ENCODE data around the gene CD55. TPM values are rescaled to one million over a fixed set of nuclear protein-coding genes. Genes with fewer than 3 reads are reported as not detected.

The CD55 gene
- total and polyA plus RNA-seq, 2 of the 13 experiments (the other 11 are each of a cell fraction or from before 2014, with no cell fraction given), result 6.0 to 56.0 TPM

DNA sequence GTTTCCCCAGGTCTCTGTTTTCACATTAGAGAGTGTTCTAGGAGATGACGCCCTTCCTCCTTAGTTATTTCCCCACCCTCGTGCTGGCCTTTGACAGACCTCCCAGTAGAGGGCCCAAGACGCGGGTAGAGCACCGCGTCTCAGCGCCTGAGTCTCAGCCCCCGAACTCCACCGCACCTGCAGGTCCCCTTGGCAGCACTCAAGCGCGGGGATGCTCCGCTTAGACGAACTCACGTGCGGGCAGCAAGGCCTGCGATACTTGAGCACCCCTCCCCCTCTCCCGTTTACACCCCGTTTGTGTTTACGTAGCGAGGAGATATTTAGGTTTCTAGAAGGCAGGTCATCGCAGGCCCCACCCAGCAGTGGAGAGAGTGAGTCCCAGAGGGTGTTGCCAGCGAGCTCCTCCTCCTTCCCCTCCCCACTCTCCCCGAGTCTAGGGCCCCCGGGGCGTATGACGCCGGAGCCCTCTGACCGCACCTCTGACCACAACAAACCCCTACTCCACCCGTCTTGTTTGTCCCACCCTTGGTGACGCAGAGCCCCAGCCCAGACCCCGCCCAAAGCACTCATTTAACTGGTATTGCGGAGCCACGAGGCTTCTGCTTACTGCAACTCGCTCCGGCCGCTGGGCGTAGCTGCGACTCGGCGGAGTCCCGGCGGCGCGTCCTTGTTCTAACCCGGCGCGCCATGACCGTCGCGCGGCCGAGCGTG is at the start of gene CD55 (continued):
- TF ChIP-seq REL (CRISPR knock-in tag; conservative IDR thresholded peaks at IDR 0.05), result no peak; the same call in 1 of the 2 replicates
- no peak for TF ChIP-seq PHF8 (CRISPR knock-in tag; IDR thresholded peaks at IDR 0.05)
- no peak for TF ChIP-seq HMG20B (CRISPR knock-in tag; conservative IDR thresholded peaks at IDR 0.05)
- TF ChIP-seq ZNF775 (CRISPR knock-in tag; IDR thresholded peaks at IDR 0.05; ENCODE audit: borderline replicate concordance), result no peak; the same call in 1 of the 2 replicates
- peak; percentile 29; the same call in 1 of the 2 replicates for TF ChIP-seq ZNF816 (CRISPR knock-in tag; IDR thresholded peaks at IDR 0.05; ENCODE audit: borderline replicate concordance)
- TF ChIP-seq KLF12 (CRISPR knock-in tag; IDR thresholded peaks at IDR 0.05; ENCODE audit: borderline replicate concordance), result 0 out of 2 replicates have a peak, but pooled peaks have one; percentile 57
- TF ChIP-seq ATF2 (CRISPR knock-in tag; IDR thresholded peaks at IDR 0.05), result 0 out of 2 replicates have a peak, but pooled peaks have one; percentile 14
- TF ChIP-seq CBX2 (IDR thresholded peaks at IDR 0.05; ENCODE audit: low read depth, low read length), result no peak
- TF ChIP-seq CBX2 (CRISPR knock-in tag; IDR thresholded peaks at IDR 0.05; ENCODE audit: low read depth), result no peak
- no peak for TF ChIP-seq ZNF552 (CRISPR knock-in tag; IDR thresholded peaks at IDR 0.05; ENCODE audit: borderline replicate concordance)
- peak; percentile 76; the same call in 1 of the 2 replicates for TF ChIP-seq ZFP36L1 (CRISPR knock-in tag; IDR thresholded peaks at IDR 0.05)
- 0 out of 2 replicates have a peak, but pooled peaks have one; percentile 40 for TF ChIP-seq PHF20 (CRISPR knock-in tag; IDR thresholded peaks at IDR 0.05)
- TF ChIP-seq ISL2 (CRISPR knock-in tag; IDR thresholded peaks at IDR 0.05), result peak; percentile 24; the same call in 1 of the 2 replicates
- TF ChIP-seq ATF5 (CRISPR knock-in tag; IDR thresholded peaks at IDR 0.05; ENCODE audit: low read depth), result 0 out of 2 replicates have a peak, but pooled peaks have one; percentile 48
- TF ChIP-seq SMARCE1 (IDR thresholded peaks at IDR 0.05; ENCODE audit: borderline replicate concordance), result no peak
- TF ChIP-seq POLR2AphosphoS2 (IDR thresholded peaks at IDR 0.05; ENCODE audit: low read depth, low read length), result no peak
- 0 out of 2 replicates have a peak, but pooled peaks have one; percentile 38 for TF ChIP-seq CC2D1A (CRISPR knock-in tag; IDR thresholded peaks at IDR 0.05)
- TF ChIP-seq TFE3 (CRISPR knock-in tag; IDR thresholded peaks at IDR 0.05), result no peak; the same call in 1 of the 2 replicates
- TF ChIP-seq ZNF629 (CRISPR knock-in tag; conservative IDR thresholded peaks at IDR 0.05), result no peak
- peak; percentile 82 for TF ChIP-seq ZNF781 (CRISPR knock-in tag; IDR thresholded peaks at IDR 0.05; ENCODE audit: borderline replicate concordance, not compliant biosample characterization)
- TF ChIP-seq HMGXB4 (CRISPR knock-in tag; IDR thresholded peaks at IDR 0.05; ENCODE audit: borderline replicate concordance in 1 of 2, low read depth in 1 of 2), result peak; percentile 78 to 83; a peak in 3 of 4 replicates
- TF ChIP-seq, protein P1, sequence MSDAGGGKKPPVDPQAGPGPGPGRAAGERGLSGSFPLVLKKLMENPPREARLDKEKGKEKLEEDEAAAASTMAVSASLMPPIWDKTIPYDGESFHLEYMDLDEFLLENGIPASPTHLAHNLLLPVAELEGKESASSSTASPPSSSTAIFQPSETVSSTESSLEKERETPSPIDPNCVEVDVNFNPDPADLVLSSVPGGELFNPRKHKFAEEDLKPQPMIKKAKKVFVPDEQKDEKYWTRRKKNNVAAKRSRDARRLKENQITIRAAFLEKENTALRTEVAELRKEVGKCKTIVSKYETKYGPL (CRISPR knock-in tag; IDR thresholded peaks at IDR 0.05), result no peak
- TF ChIP-seq ZNF614 (CRISPR knock-in tag; IDR thresholded peaks at IDR 0.05; ENCODE audit: borderline replicate concordance), result peak; percentile 59; the same call in 1 of the 2 replicates
